Measurements from ENCODE around the gene TAF4B. TPM values are rescaled to one million over a fixed set of nuclear protein-coding genes. Genes with fewer than 3 reads are reported as not detected.

The TAF4B gene
- total and polyA plus RNA-seq, 2 donors (not counting 1 experiment from before 2014, with no cell fraction given) = 0.42 to 2.0 TPM

GRCh38 chr18:26336572-26336971 is 110.3 kb downstream of the TAF4B start:
- TF ChIP-seq EZH2 (IDR thresholded peaks at IDR 0.05; ENCODE audit: low read length, missing control alignments) = no peak
- TF ChIP-seq, protein P1, sequence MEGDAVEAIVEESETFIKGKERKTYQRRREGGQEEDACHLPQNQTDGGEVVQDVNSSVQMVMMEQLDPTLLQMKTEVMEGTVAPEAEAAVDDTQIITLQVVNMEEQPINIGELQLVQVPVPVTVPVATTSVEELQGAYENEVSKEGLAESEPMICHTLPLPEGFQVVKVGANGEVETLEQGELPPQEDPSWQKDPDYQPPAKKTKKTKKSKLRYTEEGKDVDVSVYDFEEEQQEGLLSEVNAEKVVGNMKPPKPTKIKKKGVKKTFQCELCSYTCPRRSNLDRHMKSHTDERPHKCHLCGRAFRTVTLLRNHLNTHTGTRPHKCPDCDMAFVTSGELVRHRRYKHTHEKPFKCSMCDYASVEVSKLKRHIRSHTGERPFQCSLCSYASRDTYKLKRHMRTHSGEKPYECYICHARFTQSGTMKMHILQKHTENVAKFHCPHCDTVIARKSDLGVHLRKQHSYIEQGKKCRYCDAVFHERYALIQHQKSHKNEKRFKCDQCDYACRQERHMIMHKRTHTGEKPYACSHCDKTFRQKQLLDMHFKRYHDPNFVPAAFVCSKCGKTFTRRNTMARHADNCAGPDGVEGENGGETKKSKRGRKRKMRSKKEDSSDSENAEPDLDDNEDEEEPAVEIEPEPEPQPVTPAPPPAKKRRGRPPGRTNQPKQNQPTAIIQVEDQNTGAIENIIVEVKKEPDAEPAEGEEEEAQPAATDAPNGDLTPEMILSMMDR (conservative IDR thresholded peaks at IDR 0.05 in 1 of 2, IDR thresholded peaks at IDR 0.05 in 1 of 2; ENCODE audit: low read depth in 1 of 2, low read length in 2 of 2) = no peak
- Histone ChIP-seq H3K79me2 (ENCODE audit: control insufficient read depth, insufficient read depth, low read length) (no peaks in the 10 kb centered on the region), H3K27ac (ENCODE audit: insufficient read depth, low read length) (no peak overlapping the region), H4K20me1 (ENCODE audit: control insufficient read depth, extremely low read depth, insufficient read depth, low read length) (no peaks in the 10 kb centered on the region), H3K4me1 (ENCODE audit: control insufficient read depth, extremely low read depth, insufficient read depth, low read length) (no peaks in the 10 kb centered on the region), H2AFZ (ENCODE audit: low read length) (no peak overlapping the region), H3K27me3 (ENCODE audit: control insufficient read depth, insufficient read depth, low read length) (no peaks in the 10 kb centered on the region), H3K9me3 (ENCODE audit: control insufficient read depth, insufficient read depth, low read depth, low read length) (no peaks in the 10 kb centered on the region), H3K9ac (ENCODE audit: insufficient read depth, low read length) (no peak overlapping the region), H3K36me3 (ENCODE audit: control insufficient read depth, insufficient read depth, low read length) (no peaks in the 10 kb centered on the region), H3K4me2 (ENCODE audit: extremely low read depth, insufficient read depth, low read length) (no peak overlapping the region), H3K4me3 (replicated peaks in 1 of 4; ENCODE audit: control extremely low read depth in 1 of 4, insufficient read depth in 1 of 4, low read depth in 3 of 4, low read length in 4 of 4) (no peak overlapping the region)
- no peak for DNase-seq (ENCODE audit: low read depth in 2 of 2)

GRCh38 chr18:26342646-26343045 is 116.4 kb downstream of the TAF4B start:
- H3K27ac ChIP-seq (ENCODE audit: insufficient read depth, low read length) = no peak overlapping the region
- H3K4me2 ChIP-seq (ENCODE audit: extremely low read depth, insufficient read depth, low read length) = no peak overlapping the region
- no peak overlapping the region for H3K9ac ChIP-seq (ENCODE audit: insufficient read depth, low read length)
- H3K27me3 ChIP-seq (ENCODE audit: control insufficient read depth, insufficient read depth, low read length) = no peaks in the 10 kb centered on the region
- H3K79me2 ChIP-seq (ENCODE audit: control insufficient read depth, insufficient read depth, low read length) = no peaks in the 10 kb centered on the region
- no peaks in the 10 kb centered on the region for H3K36me3 ChIP-seq (ENCODE audit: control insufficient read depth, insufficient read depth, low read length)
- no peak for DNase-seq (ENCODE audit: low read depth in 2 of 2)
- H3K4me1 ChIP-seq (ENCODE audit: control insufficient read depth, extremely low read depth, insufficient read depth, low read length) = no peaks in the 10 kb centered on the region
- TF ChIP-seq, protein P1 (conservative IDR thresholded peaks at IDR 0.05 in 1 of 2, IDR thresholded peaks at IDR 0.05 in 1 of 2; ENCODE audit: low read depth in 1 of 2, low read length in 2 of 2) = no peak
- no peak for TF ChIP-seq EZH2 (IDR thresholded peaks at IDR 0.05; ENCODE audit: low read length, missing control alignments)
- no peaks in the 10 kb centered on the region for H4K20me1 ChIP-seq (ENCODE audit: control insufficient read depth, extremely low read depth, insufficient read depth, low read length)
- H3K4me3 ChIP-seq (replicated peaks in 1 of 4; ENCODE audit: control extremely low read depth in 1 of 4, insufficient read depth in 1 of 4, low read depth in 3 of 4, low read length in 4 of 4) = no peak overlapping the region
- no peak overlapping the region for H2AFZ ChIP-seq (ENCODE audit: low read length)
- no peaks in the 10 kb centered on the region for H3K9me3 ChIP-seq (ENCODE audit: control insufficient read depth, insufficient read depth, low read depth, low read length)

DNA sequence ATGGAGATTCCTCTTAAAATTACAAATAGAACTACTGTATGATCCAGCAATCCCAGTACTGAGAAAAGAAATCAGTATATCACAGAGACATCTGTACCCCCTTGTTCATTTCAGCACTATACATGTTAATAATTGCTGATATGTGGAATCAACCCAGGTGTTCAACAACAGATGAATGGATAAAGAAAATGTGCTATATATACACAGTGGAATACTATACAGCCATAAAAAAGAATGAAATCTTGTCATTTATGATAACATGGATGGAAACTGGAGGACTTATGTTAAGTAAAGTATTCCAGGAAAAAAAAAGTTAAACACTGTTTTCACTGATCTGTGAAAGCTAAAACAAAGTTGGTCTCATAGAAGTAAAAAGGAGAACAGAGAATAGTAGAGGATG is 124.7 kb downstream of the TAF4B start:
- TF ChIP-seq, protein P1 (conservative IDR thresholded peaks at IDR 0.05 in 1 of 2, IDR thresholded peaks at IDR 0.05 in 1 of 2; ENCODE audit: low read depth in 1 of 2, low read length in 2 of 2) = no peak
- no peak for TF ChIP-seq EZH2 (IDR thresholded peaks at IDR 0.05; ENCODE audit: low read length, missing control alignments)
- no peaks in the 10 kb centered on the region for H3K27me3 ChIP-seq (ENCODE audit: control insufficient read depth, insufficient read depth, low read length)
- H3K27ac ChIP-seq (ENCODE audit: insufficient read depth, low read length) = no peak overlapping the region
- no peaks in the 10 kb centered on the region for H4K20me1 ChIP-seq (ENCODE audit: control insufficient read depth, extremely low read depth, insufficient read depth, low read length)
- no peaks in the 10 kb centered on the region for H3K4me1 ChIP-seq (ENCODE audit: control insufficient read depth, extremely low read depth, insufficient read depth, low read length)
- no peak overlapping the region for H3K4me3 ChIP-seq (replicated peaks in 1 of 4; ENCODE audit: control extremely low read depth in 1 of 4, insufficient read depth in 1 of 4, low read depth in 3 of 4, low read length in 4 of 4)
- no peaks in the 10 kb centered on the region for H3K9me3 ChIP-seq (ENCODE audit: control insufficient read depth, insufficient read depth, low read depth, low read length)
- no peak overlapping the region for H3K9ac ChIP-seq (ENCODE audit: insufficient read depth, low read length)
- no peak overlapping the region for H2AFZ ChIP-seq (ENCODE audit: low read length)
- no peaks in the 10 kb centered on the region for H3K36me3 ChIP-seq (ENCODE audit: control insufficient read depth, insufficient read depth, low read length)
- H3K4me2 ChIP-seq (ENCODE audit: extremely low read depth, insufficient read depth, low read length) = no peak overlapping the region
- H3K79me2 ChIP-seq (ENCODE audit: control insufficient read depth, insufficient read depth, low read length) = no peaks in the 10 kb centered on the region
- no peak for DNase-seq (ENCODE audit: low read depth in 2 of 2)
